GM19025 (cell line): ENCODE measurements around the gene RLN3.

ENCODE experiments used
- ATAC-seq: cut with Tn5 transposase; IDR thresholded peaks from one replicate; pipeline ENCODE4 v1.9.1; 2021; ENCODE audit warnings: mild to moderate bottlenecking, low read depth, moderate library complexity; ENCODE audit not compliant: unreplicated experiment

RLN3 gene

DNA sequence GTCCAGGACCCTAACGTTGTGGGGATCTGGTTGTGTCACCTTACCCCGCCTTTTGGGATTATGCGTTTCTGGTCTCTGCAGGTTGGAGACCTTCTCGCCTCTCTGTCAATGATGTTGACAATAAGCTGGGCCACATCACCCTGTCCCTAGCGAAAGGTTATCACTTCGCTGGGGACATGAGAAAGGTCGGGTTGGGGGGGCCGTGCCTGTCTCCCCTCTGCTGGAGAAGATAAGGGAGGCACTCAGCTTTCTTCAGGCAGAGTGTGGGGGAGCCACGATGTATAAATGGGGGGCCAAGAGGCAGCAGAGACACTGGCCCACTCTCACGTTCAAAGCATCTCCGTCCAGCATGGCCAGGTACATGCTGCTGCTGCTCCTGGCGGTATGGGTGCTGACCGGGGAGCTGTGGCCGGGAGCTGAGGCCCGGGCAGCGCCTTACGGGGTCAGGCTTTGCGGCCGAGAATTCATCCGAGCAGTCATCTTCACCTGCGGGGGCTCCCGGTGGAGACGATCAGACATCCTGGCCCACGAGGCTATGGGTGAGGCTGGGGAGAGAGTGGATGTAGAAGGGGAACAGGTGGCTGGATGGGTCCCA is at the start of gene RLN3:
RLN3 (plus strand) TSS at position 293 of the 595 bp plus-strand sequence; CDS start at position 350, 57 bp downstream.
- no peak for ATAC-seq

DNA sequence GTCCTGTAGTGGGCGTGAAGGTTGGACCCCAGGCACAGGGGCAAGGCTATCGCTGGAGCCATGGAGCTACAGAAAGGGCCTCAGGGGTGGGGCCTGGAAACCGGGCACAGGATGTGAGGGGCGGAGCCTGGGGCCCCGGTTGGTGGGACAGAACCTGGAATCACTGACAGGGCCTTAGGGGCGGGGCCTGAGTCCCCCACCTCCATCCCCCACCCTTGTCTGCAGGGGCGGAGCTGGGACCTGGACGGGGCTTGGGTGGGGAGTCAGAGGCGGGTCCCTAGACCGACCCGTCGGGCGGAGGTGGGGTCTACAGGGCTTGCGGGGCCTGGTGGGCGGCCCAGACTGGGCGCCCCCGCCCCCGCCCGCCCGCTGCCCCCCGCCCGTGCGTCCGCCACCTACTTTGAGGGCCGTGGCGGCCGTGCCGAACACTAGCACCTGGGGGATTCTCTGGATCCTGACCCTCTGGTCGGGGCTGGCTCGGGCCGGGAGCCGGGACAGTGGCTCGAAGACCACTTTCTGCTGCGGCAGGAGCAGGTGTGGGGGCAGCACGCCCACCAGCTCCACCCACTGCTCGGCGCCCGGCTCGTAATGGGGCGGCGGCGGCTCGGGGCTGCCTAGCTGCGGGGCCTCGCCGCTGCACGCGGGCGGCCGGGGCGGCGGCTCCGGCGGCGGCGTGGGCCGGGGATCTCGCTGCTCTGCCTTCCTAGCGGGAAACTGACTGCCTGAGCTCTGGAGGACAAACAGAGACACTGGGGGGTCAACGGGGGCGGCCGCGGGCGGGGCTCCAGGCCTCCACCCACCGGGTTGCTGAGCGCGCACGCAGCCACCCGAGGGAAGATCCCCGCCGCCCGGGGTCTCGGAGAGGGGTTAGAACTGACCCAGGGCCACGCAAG is 49.4 kb upstream of the RLN3 start:
- ATAC-seq = no peak

GRCh38 chr19:13979244-13979615 is 48.7 kb upstream of the RLN3 start:
- ATAC-seq = no peak

- ATAC-seq = no peak
These were observed 48.3 kb upstream of the RLN3 start for GRCh38 chr19:13979686-13980085.

- no peak for ATAC-seq
These were observed 47.6 kb upstream of the RLN3 start for GRCh38 chr19:13980340-13980739.

GRCh38 chr19:13981021-13981420 is 46.9 kb upstream of the RLN3 start:
- no peak for ATAC-seq

GRCh38 chr19:13981467-13981866 is 46.5 kb upstream of the RLN3 start:
- no peak for ATAC-seq

GRCh38 chr19:13981988-13982501 is 45.9 kb upstream of the RLN3 start:
- ATAC-seq = no peak

DNA sequence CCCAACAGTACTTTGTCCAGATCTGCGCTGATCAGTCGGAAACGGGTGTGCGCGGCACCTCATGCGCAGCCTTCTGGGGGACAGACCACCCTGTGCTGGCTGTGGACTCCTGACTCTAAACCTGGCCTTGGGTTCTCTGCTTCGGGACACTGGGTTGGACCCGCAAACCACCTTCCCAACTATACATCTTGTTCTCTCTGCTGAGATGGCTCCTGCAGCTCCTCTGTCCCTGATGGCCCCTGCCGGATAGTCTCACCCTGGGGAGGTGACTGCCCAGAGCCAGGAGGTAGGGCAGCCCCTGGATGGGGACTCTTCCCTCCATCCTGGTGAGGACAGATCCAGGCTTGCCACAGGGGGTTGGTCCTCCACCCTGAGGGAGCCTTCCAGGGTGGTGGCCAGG is 45.2 kb upstream of the RLN3 start:
- no peak for ATAC-seq

DNA sequence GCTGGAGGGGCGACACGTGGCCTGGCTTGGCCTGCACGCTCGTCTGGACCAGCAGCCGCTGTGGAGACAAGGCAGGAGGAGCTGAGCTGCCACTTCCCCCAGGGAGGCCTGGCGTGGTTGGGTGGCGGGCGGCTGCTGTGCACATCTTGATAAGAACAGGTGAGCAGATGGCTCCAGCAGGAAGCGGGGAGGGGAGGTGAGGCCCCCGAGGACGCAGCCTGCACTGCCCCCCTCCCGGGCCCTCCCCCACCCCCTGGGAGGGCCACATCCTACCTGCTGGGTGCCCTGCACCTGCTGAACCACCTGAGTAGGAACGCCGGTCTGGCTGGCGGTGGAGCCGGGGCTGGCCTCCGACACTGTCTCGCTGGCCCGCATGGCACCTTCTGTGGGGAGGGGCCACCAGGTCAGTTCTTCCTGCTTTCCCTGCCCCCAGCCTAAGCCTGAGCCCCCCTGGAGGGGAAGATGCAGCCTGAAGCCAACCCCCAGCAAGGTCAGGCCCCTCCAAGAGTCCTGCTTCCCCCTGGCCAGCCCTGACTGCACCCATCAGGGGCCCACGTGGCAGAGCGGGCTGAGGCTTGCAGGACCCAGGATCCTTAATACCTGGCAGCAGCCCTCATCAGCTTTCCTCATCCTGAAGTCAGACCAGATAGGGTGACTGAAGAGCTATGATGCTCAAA is 44.6 kb upstream of the RLN3 start:
- ATAC-seq = no peak

DNA sequence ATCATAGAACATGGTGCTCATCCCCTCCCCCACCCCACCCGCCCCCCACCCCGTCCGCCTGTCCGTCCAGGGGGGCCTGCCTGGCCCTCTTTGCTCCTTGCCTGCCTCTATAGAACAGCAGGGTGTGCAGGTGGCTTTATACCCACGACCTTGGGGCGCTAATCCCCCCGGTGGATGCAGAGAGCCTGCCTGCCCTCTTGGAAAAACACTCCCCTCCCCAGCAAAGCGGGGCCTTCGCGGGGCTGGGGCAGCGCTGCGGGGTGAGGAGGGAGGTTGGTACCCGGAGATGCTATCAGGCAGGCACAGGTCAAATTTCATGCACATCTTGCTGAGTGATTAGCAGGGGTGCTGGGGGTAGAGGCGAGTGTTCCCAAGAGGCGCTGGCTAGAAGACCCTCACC is 43.8 kb upstream of the RLN3 start:
- no peak for ATAC-seq

DNA sequence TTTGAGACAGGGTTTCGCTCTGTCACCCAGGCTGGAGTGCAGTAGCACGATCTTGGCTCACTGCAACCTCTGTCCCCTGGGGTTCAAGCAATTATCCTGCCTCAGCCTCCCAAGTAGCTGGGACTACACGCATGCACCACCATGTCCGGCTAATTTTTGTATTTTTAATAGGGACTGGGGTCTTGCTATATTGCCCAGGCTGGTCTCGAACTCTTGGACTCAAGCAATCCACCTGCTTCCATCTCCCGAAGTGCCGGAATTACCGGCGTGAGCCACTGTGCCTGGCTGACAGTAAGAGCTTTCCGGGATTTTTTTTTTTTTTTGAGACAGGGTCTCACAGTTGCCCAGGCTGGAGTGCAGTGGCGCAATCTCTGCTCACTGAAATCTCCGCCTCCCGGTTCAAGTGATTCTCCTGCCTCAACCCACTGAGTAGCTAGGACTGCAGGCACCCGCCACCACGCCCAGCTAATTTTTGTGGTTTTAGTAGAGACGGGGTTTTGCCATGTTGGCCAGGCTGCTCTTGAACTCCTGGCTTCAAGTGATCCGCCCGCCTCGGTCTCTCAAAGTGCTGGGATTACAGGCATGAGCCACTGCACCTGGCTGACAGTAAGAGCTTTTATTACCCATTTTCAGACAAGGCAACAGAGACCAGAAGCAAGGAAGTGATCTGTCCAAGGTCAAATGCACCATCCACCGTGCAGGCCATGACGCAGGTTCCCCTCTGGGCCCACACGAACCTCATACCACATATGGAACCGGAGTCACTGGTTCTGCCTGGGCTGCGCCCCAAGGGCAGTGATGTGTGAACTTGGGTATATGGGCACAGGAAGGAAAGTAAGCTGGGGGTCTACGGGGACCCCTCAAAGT is 42.8 kb upstream of the RLN3 start:
- no peak for ATAC-seq

DNA sequence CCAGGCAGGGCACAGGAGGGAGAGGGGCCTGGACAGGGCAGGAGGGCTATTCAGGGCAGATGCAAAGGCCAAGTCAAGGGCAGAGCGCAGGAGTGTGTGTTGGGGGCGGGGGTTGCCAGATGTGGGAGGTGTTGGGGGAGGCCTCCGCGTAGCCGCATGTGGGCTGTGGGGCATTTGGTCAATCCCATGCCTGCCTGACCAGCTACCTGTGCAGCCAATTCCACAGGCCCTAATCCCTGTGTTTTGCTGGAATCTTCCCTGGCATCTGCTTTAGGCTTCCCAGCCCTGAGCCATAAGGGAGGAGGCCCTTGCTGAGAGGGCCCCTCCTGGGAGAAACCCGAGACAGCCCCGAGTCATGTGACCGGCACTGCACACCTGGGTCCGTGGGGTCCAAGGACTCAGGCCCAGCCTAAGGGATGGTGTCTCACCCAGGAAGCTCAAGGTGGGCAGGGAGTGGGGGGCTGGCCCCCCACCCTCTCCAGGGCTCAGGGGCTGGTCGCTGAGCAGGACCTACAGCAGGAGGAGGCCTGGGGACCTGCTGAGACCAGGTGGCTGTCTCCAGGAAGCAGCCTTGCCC is 42.1 kb upstream of the RLN3 start:
- peak; percentile 10 for ATAC-seq

DNA sequence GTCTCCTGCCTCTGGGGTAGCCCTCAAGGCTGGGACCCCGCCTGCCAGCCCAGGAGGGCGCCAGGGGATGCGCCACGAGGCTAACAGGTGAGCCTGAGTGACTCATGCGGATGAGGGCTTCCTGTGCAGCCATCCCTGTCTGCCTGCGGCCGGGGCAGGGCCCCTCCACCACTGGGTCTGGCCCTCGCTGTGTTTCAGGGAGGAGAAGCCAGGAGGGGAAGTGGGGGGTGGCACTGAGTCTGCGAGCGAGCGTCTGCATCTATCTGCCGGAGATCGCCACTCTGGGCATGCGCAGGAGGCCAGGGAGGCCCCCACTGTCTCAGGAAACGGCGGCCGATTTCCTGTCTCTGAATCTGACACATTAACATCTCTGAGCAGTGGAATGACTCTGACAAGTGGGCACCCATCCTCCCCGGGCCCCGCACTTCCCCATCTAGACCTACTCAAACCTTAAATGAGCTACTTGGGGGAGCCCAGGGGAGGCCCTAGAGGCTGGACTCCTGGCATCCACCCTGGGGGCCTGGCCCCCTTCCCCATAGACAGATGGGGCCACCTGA is 41.5 kb upstream of the RLN3 start:
- ATAC-seq = peak; percentile 83

DNA sequence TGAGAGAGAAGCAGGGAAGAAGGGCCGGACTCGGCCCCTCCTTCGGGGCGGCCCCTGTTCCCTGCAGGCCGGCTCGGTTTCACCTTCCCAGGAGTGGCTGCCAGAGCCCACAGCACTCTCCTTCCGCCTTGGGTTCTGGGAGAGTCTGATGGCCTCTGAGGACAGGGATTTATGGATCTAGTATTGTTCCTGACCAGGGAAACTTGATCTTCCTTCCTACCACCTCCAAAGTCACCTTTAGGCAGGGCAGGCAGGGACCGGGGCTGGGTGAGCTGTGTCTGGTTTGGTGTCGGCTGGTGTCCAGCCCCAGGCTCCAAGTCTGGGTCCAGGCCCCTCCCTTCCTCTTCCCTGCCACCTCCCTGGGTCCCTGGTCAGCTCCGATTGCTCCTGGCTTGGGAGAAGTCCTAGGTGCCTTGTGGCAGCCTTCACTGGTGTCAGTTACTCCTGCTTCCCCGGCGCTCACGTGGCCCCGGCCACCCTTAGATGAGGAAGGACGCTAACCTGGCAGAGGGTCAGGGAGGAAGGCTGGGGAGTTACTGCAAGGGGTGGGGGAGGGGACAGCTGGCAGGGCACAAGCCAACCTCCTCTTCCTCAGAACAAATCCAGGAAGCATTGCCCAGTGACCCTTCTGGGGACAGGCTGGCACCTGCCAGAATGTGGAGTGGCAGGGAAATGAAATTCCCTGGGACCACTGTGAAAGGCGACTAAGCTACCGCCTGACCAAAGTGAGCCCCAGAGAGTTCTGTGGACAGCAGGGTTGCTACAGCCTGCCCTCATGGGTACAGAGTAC is 40.7 kb upstream of the RLN3 start:
- no peak for ATAC-seq

DNA sequence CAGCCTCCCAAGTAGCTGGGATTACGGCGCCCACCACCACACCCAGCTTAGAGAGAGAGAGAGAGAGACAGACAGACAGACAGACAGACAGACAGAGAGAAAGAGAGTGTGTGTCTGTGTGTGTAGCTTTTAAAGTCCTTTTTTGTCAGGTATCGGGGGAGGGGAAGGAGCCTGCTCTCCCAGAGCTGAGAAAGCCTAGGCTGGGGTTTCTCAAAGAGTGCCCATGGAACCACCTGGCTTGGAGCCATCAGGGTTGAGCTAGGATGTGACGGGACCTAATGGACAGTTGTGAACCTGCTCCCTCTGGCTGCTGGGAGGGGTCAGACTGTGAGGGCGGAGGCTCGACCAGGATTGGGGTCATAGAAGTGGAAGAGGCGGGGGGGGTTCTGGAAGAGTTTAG is 38.5 kb upstream of the RLN3 start:
- ATAC-seq = no peak

DNA sequence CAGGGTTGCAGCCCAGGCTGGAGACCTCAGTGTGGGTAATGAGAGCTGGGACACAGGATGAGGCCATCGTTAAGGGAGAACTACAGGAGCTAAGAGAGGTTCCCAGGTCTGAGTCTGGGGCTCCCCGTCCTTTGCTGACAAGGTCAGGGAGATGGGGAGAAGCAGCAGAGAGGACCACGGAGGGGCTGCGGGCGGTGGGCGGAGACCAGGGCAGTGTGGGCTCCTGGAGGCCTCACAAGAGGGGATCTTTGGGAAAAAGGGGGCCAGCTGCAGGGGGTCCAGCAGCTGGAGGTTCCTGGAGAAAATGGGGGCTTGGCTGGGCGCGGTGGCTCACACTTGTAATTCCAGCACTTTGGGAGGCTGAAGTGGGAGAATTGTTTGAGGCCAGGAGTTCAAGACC is 37.9 kb upstream of the RLN3 start:
- no peak for ATAC-seq

- no peak for ATAC-seq
These were observed 35.9 kb upstream of the RLN3 start for GRCh38 chr19:13992025-13992424.
